ENCODE results near the gene DSN1. TPM values are rescaled to one million over a fixed set of nuclear protein-coding genes. Genes with fewer than 3 reads are reported as not detected.
A peak's percentile ranks its signal among the peaks of the same experiment; 100 is the strongest.
"Not testable (repeated sequence)": the region's sequence is repeated elsewhere in the genome, so short reads cannot be mapped to it uniquely, and the experiment has no call there.

DSN1 gene
- total RNA-seq, 2 donors from 2014 or later = 7.1 to 7.2 TPM

- intact Hi-C loops (cut with DNase I); DNase-seq (ENCODE audit: low spot score): not testable (repeated sequence)
Observed at GRCh38 chr20:36799313-36799712, 25.8 kb upstream of the DSN1 start.

DNA sequence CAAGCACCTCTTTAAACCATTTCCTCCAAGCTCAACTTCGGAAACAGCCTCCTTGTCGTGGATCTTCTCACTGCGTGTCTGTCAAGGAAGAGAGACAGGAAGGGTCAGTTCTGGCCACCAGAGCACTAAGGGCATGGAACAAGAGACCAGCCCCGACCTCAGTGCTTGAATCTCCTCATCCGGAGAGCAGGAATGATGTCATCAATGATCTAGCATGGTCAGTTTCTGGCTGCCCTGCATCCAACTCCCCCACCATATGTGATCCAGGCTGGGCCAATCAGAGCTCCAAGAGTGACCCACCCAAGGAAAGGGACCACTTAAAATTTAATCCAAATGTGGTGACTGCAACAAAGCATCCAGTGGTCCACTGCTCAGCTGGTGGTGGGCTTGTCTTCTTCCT is 23.3 kb upstream of the DSN1 start:
- intact Hi-C loops (cut with DNase I) = no loop called here
- DNase-seq (ENCODE audit: low spot score) = no peak

- DNase-seq (ENCODE audit: low spot score) = no peak
- intact Hi-C loops (cut with DNase I) = no loop called here
Observed at GRCh38 chr20:36796117-36796516, 22.6 kb upstream of the DSN1 start.

DNA sequence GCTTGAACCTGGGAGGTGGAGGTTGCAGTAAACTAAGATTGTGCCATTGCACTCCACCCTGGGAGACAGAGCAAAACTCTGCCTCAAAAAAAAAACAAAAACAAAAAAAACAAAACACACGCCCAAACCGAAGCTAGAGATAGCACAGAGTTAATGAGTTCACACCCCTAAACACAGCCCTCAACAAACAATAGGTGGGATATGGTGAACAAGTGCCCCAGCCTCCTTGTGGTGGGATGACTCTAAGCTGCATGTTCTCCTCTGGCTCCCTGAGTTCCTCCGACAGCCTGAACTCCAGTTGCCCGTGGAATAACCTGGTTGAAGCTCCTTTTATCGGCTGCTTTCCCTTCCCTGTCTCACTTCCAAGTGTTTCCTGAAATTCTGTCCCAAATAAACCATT is 22.1 kb upstream of the DSN1 start:
- no peak for DNase-seq (ENCODE audit: low spot score)
- intact Hi-C loops (cut with DNase I) = no loop called here

DNA sequence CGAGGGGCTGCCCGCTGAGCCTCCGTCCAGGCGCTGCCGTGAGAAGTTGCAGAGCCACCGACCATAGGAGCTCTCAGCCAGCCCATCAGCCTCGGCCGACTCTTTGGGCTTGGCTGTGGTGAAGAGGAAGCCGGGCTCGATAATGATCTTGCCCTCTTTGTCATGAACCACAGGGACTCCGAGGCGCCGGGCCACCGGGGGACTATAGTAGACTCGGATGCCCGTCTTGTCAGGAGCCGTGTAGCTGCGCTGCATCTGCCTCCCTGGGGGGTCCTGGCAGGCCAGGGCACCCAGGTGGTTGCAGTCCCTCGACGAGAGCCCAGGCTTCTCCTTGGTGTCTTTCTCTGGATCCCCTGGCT is 20.5 kb upstream of the DSN1 start:
- DNase-seq (ENCODE audit: low spot score) = no peak
- intact Hi-C loops (cut with DNase I) = no loop called here

GRCh38 chr20:36793294-36794115 is 19.9 kb upstream of the DSN1 start:
- intact Hi-C loops (cut with DNase I) = no loop called here
- no peak for DNase-seq (ENCODE audit: low spot score)

DNA sequence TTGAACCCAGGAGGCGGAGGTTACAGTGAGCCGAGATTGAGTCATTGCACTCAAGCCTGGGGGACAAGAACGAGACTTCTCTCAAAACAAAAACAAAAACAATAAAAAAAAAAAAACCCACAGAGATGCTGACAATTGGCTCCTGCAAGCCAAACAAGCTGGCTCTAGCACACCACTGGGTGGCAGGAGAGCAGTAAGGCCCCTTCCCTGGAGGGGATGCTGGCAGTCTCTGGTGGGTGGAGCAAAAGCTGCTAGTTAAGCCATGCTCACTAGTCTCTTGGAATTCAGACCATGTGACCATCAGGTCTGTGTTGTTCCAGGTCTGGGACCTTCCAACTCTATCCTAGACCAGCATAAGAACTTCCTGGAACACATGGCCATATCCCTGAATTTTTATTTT is 18.9 kb upstream of the DSN1 start:
- DNase-seq (ENCODE audit: low spot score) = no peak
- intact Hi-C loops (cut with DNase I) = no loop called here

DNA sequence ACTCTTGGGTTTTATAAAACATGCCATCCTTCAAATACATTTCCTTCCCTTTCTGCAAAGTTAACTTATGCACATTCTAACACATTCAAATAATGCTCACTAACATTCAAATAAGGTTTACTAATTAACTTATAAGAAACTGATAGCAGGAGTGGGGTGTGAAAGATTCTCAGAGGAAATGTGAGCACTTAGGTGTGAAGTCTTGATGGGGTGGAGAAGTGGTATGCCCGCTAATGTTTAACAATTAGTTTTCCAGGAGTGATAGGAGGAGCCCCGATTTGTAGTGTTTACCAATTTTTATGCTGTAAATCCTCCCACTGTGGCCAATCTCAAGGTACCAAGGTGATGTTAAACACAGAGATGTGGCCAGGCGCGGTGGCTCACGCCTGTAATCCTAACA is 18.3 kb upstream of the DSN1 start:
- DNase-seq (ENCODE audit: low spot score) = no peak
- intact Hi-C loops (cut with DNase I) = no loop called here

DNA sequence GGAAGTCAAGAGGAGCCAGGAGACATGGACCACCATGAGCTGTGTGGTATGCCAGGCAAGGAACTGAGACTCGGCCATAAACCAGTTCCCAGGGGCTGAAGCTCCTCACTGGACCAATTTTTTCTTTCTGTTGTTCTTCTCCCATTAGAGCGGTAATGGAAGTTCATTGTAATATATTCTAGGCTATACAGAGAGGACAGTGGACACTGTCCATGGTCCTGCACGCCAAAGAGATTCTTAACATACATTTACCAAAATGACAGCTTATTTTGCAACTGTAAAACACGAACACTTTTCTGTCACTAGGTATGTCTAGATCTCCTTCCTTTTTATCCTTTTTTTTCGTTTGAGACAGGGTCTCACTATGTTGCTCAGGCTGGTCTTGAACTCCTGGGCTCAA is 13.1 kb upstream of the DSN1 start:
- no peak for DNase-seq (ENCODE audit: low spot score)
- intact Hi-C loops (cut with DNase I) = loop anchor here in 1 of 2 donors (10.0 kb wide), 1 partner anchor 88 kb away; the partner anchor contains the start of gene TLDC2

GRCh38 chr20:36786246-36786645 is 12.7 kb upstream of the DSN1 start:
- intact Hi-C loops (cut with DNase I) = loop anchor here in 1 of 2 donors (10.0 kb wide), 1 partner anchor 89 kb away; the partner anchor contains the start of gene TLDC2
- DNase-seq (ENCODE audit: low spot score) = peak; percentile 45

DNA sequence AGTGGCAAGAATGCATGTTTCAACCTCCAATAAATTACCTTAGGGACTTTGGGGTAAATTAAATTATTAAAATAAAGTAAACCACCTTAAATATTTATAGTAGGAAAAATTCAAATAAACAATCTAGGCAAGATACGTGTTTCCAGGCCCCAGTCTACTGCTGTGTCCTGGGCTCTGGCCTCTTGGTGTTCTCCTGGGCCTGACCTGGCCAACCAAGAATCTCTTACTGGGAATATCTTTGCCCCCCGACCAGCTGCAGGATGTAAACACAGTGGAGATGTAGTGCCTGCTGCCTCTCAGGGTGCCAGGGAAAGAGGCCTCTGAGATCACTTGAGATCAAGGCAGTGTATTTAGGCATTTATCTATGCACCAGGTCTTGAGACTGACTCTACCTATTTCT is 11.7 kb upstream of the DSN1 start:
- DNase-seq (ENCODE audit: low spot score) = no peak
- intact Hi-C loops (cut with DNase I) = loop anchor here in 1 of 2 donors (10.0 kb wide), 1 partner anchor 89 kb away; the partner anchor contains the start of gene TLDC2

DNA sequence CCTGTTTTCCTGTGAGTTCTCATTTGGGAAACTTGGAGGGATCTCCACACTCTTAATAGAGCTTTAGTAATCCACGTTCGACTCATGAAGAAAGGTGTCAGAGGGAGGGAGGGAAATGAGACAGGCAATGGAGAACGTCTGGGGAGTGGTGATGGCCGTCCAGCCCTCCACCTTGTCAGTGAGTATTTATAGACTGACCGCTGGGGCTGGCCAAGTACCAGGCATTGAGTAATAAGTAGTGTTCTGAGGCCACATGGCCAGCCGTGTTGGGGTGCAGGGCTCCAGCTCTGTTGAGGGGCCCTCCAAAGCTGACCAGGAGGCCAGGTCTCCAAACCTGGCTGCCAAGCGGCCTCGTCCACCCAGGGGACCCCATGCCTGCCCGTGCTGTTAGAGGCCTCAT is 11.3 kb upstream of the DSN1 start:
- intact Hi-C loops (cut with DNase I) = loop anchor here in 1 of 2 donors (10.0 kb wide), 1 partner anchor 90 kb away; the partner anchor contains the start of gene TLDC2
- DNase-seq (ENCODE audit: low spot score) = peak; percentile 67

- intact Hi-C loops (cut with DNase I) = loop anchor here in 1 of 2 donors (10.0 kb wide), 1 partner anchor 91 kb away; the partner anchor contains the start of gene TLDC2
- peak; percentile 47 for DNase-seq (ENCODE audit: low spot score)
Observed at GRCh38 chr20:36784116-36784515, 10.6 kb upstream of the DSN1 start.

DNA sequence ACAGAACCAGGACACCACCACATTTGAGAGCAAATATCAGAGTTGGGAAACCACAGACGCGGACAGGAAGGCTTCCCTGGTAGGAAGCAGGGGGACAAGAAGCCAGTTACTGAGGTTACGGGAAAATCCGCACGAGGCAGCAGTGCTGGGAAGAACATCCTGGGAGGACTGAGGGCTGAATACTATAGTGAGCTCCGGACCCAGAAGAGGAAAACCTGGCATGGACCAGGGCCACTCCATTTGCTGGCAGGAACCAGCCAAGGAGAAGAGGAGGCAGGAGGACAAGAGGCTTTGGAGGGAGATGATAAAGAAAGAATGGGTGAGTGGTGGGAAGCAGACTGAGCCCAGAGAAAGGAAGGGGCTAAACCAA is 6.1 kb upstream of the DSN1 start:
- no peak for DNase-seq (ENCODE audit: low spot score)
- intact Hi-C loops (cut with DNase I) = loop anchor here in 1 of 2 donors (10.0 kb wide), 1 partner anchor 95 kb away; the partner anchor contains the start of gene TLDC2

- peak; percentile 77 for DNase-seq (ENCODE audit: low spot score)
- intact Hi-C loops (cut with DNase I) = no loop called here
Observed at GRCh38 chr20:36778831-36779655, 5.5 kb upstream of the DSN1 start.

DNA sequence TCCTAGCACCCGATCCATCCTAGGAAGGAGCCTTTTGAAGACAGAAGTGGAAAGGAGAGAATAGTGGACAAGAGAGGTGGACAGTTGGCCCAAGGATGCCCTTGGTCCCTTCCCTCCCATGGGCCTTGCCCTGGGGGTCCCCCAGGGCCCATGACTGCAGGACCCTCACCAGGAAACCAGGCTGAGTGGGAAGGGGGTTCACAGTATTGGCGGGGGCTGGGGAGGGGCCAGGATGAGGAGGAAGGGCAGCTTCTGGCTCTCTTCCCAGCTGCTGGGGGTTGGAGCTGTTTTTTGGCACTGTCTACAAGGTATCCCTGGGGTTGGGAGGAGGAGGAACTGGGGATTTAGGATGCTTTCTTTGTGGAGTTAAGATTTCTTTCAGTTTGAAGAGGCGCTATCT is 4.0 kb upstream of the DSN1 start:
- DNase-seq (ENCODE audit: low spot score) = peak; percentile 69
- intact Hi-C loops (cut with DNase I) = no loop called here

DNA sequence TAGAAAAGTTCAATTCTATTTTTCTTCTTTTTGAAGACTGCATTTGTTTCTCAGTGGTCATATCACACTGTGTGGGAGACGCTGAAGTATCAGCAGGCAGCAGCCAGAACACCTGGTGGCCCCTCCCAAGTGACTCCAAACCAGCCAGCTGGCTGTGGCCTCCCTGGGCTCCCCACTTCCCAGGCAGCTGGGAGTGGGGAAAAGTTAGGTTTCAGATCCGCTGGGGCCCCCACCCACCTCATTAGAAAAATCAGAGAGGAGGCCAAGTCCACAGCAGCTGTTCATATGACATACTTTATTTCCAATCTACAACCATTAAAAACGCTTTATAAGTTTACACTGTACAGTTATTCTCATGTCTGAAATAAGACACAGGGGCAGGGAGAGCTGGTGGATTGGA is 3.6 kb upstream of the DSN1 start:
- DNase-seq (ENCODE audit: low spot score) = peak; percentile 56
- intact Hi-C loops (cut with DNase I) = no loop called here

DNA sequence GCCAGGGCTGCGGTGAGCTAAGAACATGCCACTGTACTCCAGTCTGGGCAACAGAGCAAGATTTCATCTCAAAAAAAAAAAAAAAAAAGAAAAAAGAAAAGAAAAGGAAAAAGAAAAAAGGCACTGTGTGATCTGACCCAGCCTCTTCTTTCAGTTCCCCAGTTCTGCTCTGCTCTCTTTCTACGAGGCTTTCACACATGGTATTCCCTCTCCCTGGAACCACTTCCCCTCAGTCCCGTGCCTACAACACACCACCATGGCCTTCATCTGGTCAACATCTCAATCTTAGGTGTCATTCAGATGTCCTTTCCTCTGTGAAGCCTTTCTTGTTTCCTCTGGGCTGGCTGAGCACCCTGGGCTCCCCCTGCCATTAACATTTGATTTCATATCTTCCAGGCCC is 2.3 kb upstream of the DSN1 start:
- no peak for DNase-seq (ENCODE audit: low spot score)
- intact Hi-C loops (cut with DNase I) = no loop called here

- intact Hi-C loops (cut with DNase I) = no loop called here
- peak; percentile 43 for DNase-seq (ENCODE audit: low spot score)
Observed at GRCh38 chr20:36775196-36775595, 1.6 kb upstream of the DSN1 start.

GRCh38 chr20:36773107-36773596 is 411 bp downstream of the DSN1 start:
- DNase-seq (ENCODE audit: low spot score) = peak; percentile 73
- intact Hi-C loops (cut with DNase I) = no loop called here

Data from posterior vena cava (tissue), 2 donors.